ENCODE data around the gene ASB14. TPM values are rescaled to one million over a fixed set of nuclear protein-coding genes. Genes with fewer than 3 reads are reported as not detected.

Gene ASB14
- total RNA-seq, 6 experiments from 2014 or later = not detected

DNA sequence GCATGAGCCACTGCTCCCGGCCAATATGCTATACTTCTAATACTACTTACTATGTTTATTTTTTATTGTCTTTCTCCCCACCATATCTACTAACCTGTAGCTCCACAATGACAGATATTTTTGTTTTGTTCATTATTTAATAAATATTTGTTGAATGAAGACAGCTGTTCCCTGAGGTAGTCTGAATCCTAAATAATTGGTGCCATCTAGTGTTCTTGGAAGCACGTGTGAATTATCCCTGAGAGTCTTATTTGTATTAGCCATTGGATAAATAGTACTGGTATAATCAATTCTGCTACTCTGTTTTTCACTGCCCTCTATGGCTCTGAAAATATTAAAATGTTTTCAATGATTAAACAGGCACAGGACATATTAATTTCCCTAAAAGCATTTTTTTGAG, 70.6 kb downstream of the ASB14 start:
- DNase-seq = peak; percentile 33
- Mint-ChIP-seq H3K4me3 (no peak overlapping the region), H3K4me1 (ENCODE audit: low read depth) (peaks cover 21% of the 10 kb centered on the region), H3K27me3 (ENCODE audit: insufficient read depth) (peaks cover 10% of the 10 kb centered on the region), H3K36me3 (ENCODE audit: low read depth) (no peaks in the 10 kb centered on the region), H3K27ac (no peak overlapping the region), H3K9me3 (no peaks in the 10 kb centered on the region)
- TF ChIP-seq, protein P1, sequence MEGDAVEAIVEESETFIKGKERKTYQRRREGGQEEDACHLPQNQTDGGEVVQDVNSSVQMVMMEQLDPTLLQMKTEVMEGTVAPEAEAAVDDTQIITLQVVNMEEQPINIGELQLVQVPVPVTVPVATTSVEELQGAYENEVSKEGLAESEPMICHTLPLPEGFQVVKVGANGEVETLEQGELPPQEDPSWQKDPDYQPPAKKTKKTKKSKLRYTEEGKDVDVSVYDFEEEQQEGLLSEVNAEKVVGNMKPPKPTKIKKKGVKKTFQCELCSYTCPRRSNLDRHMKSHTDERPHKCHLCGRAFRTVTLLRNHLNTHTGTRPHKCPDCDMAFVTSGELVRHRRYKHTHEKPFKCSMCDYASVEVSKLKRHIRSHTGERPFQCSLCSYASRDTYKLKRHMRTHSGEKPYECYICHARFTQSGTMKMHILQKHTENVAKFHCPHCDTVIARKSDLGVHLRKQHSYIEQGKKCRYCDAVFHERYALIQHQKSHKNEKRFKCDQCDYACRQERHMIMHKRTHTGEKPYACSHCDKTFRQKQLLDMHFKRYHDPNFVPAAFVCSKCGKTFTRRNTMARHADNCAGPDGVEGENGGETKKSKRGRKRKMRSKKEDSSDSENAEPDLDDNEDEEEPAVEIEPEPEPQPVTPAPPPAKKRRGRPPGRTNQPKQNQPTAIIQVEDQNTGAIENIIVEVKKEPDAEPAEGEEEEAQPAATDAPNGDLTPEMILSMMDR (IDR thresholded peaks at IDR 0.05) = peak; percentile 59; the same call in 1 of the 2 replicates

Other genes with a start within 250 kb of the ASB14 start
- not detected for gene SPATA12, start 232.0 kb downstream of the ASB14 start, total RNA-seq (2021; fragmentation: NEBNext Ultra II Directional; extraction: Animal tissue kit (Norgen Biotek cat#: 25700))
- under 1 TPM in 4 of 6 experiments, not detected in 2; 0.05 to 0.26 (median 0.13) TPM for gene IL17RD, start 127.3 kb downstream of the ASB14 start, total RNA-seq (2021; fragmentation: NEBNext Ultra II Directional; extraction: Animal tissue kit (Norgen Biotek cat#: 25700))
- under 1 TPM in 1 of 6 experiments, not detected in 5; 0.18 TPM for gene HESX1, start 92.7 kb downstream of the ASB14 start, total RNA-seq (2021; fragmentation: NEBNext Ultra II Directional; extraction: Animal tissue kit (Norgen Biotek cat#: 25700))
- 10 to 100 TPM; 17.3 to 25.2 (median 24.0) TPM for gene APPL1, start 65.0 kb downstream of the ASB14 start, total RNA-seq (2021; fragmentation: NEBNext Ultra II Directional; extraction: Animal tissue kit (Norgen Biotek cat#: 25700))